Measurements from ENCODE around the gene NCKIPSD.

DNA sequence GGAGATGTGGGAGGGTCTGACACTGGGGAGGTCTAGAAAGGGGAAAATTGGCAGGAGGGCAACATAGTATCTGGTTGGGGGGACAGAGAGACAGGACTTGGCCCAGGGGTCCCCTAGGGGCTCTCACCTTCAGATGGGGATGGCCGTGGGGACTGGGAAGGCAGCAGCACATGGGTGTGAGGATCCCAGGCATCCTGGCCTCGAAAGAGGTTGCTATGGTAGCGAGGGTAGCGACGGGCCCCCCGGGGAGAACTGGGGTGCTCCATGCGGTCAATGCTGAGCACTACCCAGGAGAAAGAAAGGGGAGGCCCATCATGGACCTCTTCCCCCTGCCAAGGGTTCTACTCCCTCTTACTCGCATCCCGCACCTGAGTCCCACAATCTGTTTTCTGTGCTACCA, 38.0 kb downstream of the NCKIPSD start:
- TF ChIP-seq, protein P1, sequence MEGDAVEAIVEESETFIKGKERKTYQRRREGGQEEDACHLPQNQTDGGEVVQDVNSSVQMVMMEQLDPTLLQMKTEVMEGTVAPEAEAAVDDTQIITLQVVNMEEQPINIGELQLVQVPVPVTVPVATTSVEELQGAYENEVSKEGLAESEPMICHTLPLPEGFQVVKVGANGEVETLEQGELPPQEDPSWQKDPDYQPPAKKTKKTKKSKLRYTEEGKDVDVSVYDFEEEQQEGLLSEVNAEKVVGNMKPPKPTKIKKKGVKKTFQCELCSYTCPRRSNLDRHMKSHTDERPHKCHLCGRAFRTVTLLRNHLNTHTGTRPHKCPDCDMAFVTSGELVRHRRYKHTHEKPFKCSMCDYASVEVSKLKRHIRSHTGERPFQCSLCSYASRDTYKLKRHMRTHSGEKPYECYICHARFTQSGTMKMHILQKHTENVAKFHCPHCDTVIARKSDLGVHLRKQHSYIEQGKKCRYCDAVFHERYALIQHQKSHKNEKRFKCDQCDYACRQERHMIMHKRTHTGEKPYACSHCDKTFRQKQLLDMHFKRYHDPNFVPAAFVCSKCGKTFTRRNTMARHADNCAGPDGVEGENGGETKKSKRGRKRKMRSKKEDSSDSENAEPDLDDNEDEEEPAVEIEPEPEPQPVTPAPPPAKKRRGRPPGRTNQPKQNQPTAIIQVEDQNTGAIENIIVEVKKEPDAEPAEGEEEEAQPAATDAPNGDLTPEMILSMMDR (IDR thresholded peaks at IDR 0.05) = no peak
- TF ChIP-seq, protein P2, sequence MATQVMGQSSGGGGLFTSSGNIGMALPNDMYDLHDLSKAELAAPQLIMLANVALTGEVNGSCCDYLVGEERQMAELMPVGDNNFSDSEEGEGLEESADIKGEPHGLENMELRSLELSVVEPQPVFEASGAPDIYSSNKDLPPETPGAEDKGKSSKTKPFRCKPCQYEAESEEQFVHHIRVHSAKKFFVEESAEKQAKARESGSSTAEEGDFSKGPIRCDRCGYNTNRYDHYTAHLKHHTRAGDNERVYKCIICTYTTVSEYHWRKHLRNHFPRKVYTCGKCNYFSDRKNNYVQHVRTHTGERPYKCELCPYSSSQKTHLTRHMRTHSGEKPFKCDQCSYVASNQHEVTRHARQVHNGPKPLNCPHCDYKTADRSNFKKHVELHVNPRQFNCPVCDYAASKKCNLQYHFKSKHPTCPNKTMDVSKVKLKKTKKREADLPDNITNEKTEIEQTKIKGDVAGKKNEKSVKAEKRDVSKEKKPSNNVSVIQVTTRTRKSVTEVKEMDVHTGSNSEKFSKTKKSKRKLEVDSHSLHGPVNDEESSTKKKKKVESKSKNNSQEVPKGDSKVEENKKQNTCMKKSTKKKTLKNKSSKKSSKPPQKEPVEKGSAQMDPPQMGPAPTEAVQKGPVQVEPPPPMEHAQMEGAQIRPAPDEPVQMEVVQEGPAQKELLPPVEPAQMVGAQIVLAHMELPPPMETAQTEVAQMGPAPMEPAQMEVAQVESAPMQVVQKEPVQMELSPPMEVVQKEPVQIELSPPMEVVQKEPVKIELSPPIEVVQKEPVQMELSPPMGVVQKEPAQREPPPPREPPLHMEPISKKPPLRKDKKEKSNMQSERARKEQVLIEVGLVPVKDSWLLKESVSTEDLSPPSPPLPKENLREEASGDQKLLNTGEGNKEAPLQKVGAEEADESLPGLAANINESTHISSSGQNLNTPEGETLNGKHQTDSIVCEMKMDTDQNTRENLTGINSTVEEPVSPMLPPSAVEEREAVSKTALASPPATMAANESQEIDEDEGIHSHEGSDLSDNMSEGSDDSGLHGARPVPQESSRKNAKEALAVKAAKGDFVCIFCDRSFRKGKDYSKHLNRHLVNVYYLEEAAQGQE (IDR thresholded peaks at IDR 0.05; ENCODE audit: low read depth, low read length) = no peak
- TF ChIP-seq, protein P3, sequence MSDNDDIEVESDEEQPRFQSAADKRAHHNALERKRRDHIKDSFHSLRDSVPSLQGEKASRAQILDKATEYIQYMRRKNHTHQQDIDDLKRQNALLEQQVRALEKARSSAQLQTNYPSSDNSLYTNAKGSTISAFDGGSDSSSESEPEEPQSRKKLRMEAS (IDR thresholded peaks at IDR 0.05; ENCODE audit: low read depth) = no peak
- no peak for TF ChIP-seq POLR2AphosphoS5 (IDR thresholded peaks at IDR 0.05; ENCODE audit: low read depth, low read length)
- no peak for TF ChIP-seq EP300 (IDR thresholded peaks at IDR 0.05; ENCODE audit: borderline replicate concordance in 1 of 2, low read depth in 1 of 2, low read length in 1 of 2)
- TF ChIP-seq GATA2 (CRISPR knock-in tag; IDR thresholded peaks at IDR 0.05) = no peak
